ENCODE results near the gene MDM4.
"Not testable (repeated sequence)": the region's sequence is repeated elsewhere in the genome, so short reads cannot be mapped to it uniquely, and the experiment has no call there.

MDM4 gene

GRCh38 chr1:204516180-204516879 lies at the start of gene MDM4:
Gene MDM4, plus strand, starts transcription at chr1:204516406. Its CDS starts 9,113 bp downstream, at chr1:204525519.
- DNase-seq (ENCODE audit: low read depth in 4 of 4, low spot score in 1 of 4), result peak; percentile 80 to 90 (median 88)

GRCh38 chr1:204466416-204467405 lies 49.5 kb upstream of the MDM4 start:
- DNase-seq (ENCODE audit: low read depth in 4 of 4, low spot score in 1 of 4), result no peak

GRCh38 chr1:204468206-204468605 lies 48.0 kb upstream of the MDM4 start:
- DNase-seq (ENCODE audit: low read depth in 4 of 4, low spot score in 1 of 4), result no peak

- no peak for DNase-seq (ENCODE audit: low read depth in 4 of 4, low spot score in 1 of 4)
Observed at GRCh38 chr1:204468766-204469302, 47.4 kb upstream of the MDM4 start.

- DNase-seq (ENCODE audit: low read depth in 4 of 4, low spot score in 1 of 4), result no peak
Observed at GRCh38 chr1:204469304-204469703, 46.9 kb upstream of the MDM4 start.

- no peak for DNase-seq (ENCODE audit: low read depth in 4 of 4, low spot score in 1 of 4)
Observed at GRCh38 chr1:204471687-204472086, 44.5 kb upstream of the MDM4 start.

- no peak for DNase-seq (ENCODE audit: low read depth in 4 of 4, low spot score in 1 of 4)
Observed at GRCh38 chr1:204472660-204473059, 43.5 kb upstream of the MDM4 start.

- DNase-seq (ENCODE audit: low read depth in 4 of 4, low spot score in 1 of 4), result no peak
Observed at GRCh38 chr1:204473400-204473965, 42.7 kb upstream of the MDM4 start.

- DNase-seq (ENCODE audit: low read depth in 4 of 4, low spot score in 1 of 4), result no peak
Observed at GRCh38 chr1:204475656-204476432, 40.4 kb upstream of the MDM4 start.

GRCh38 chr1:204476563-204476962 lies 39.6 kb upstream of the MDM4 start:
- DNase-seq (ENCODE audit: low read depth in 4 of 4, low spot score in 1 of 4), result no peak

GRCh38 chr1:204477036-204477740 lies 39.0 kb upstream of the MDM4 start:
- DNase-seq (ENCODE audit: low read depth in 4 of 4, low spot score in 1 of 4), result no peak

GRCh38 chr1:204478172-204478899 lies 37.9 kb upstream of the MDM4 start:
- no peak for DNase-seq (ENCODE audit: low read depth in 4 of 4, low spot score in 1 of 4)

- DNase-seq (ENCODE audit: low read depth in 4 of 4, low spot score in 1 of 4), result no peak
Observed at GRCh38 chr1:204478921-204479320, 37.3 kb upstream of the MDM4 start.

- no peak for DNase-seq (ENCODE audit: low read depth in 4 of 4, low spot score in 1 of 4)
Observed at GRCh38 chr1:204479387-204480136, 36.6 kb upstream of the MDM4 start.

GRCh38 chr1:204480515-204480914 lies 35.7 kb upstream of the MDM4 start:
- DNase-seq (ENCODE audit: low read depth in 4 of 4, low spot score in 1 of 4), result no peak

- DNase-seq (ENCODE audit: low read depth in 4 of 4, low spot score in 1 of 4), result no peak
Observed at GRCh38 chr1:204483791-204484190, 32.4 kb upstream of the MDM4 start.

- DNase-seq (ENCODE audit: low read depth in 4 of 4, low spot score in 1 of 4), result not testable (repeated sequence)
Observed at GRCh38 chr1:204486513-204487255, 29.5 kb upstream of the MDM4 start.

GRCh38 chr1:204487256-204487615 lies 29.0 kb upstream of the MDM4 start:
- DNase-seq (ENCODE audit: low read depth in 4 of 4, low spot score in 1 of 4), result no peak

Data from stimulated activated CD4-positive, alpha-beta T cell treated with anti-CD3 and anti-CD28 coated beads, Interleukin-1b, Interleukin-23, amount 100 ng/mL, for 24 hours (primary cell).